ENCODE measurements around the gene EBF3. TPM values are rescaled to one million over a fixed set of nuclear protein-coding genes. Genes with fewer than 3 reads are reported as not detected.

Gene EBF3
- total and polyA plus RNA-seq, 2 experiments from 2014 or later: 0.27 to 0.49 TPM

DNA sequence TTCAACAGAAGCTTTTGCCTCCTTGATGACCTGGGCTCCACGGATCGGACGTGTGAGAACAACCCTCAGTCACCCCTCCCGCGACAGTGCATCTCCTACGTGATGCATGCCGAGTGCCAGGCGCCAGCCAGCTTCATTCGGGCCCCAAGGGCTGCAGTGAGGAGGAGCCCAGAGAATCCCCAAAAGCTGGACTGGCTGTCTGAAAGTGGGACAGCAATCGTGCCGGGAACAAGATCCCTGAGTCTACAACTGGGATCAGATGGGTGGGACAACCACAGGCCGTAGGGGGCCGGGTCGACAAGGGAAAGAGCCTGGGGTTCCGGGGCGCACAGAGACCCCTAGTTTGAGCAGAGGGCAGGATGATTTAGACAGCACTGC is 27.2 kb downstream of the EBF3 start:
- H3K27ac ChIP-seq (ENCODE audit: low read depth): no peak overlapping the region
- no peaks in the 10 kb centered on the region for H3K36me3 Mint-ChIP-seq (ENCODE audit: low read depth)
- H3K27ac Mint-ChIP-seq: no peak overlapping the region
- H3K36me3 ChIP-seq (ENCODE audit: insufficient read depth): no peaks in the 10 kb centered on the region
- no peaks in the 10 kb centered on the region for H3K4me1 ChIP-seq (ENCODE audit: insufficient read depth)
- no peak overlapping the region for H3K4me3 ChIP-seq
- no peaks in the 10 kb centered on the region for H3K9me3 Mint-ChIP-seq
- TF ChIP-seq, protein P1, sequence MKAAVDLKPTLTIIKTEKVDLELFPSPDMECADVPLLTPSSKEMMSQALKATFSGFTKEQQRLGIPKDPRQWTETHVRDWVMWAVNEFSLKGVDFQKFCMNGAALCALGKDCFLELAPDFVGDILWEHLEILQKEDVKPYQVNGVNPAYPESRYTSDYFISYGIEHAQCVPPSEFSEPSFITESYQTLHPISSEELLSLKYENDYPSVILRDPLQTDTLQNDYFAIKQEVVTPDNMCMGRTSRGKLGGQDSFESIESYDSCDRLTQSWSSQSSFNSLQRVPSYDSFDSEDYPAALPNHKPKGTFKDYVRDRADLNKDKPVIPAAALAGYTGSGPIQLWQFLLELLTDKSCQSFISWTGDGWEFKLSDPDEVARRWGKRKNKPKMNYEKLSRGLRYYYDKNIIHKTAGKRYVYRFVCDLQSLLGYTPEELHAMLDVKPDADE (IDR thresholded peaks at IDR 0.05): no peak
- TF ChIP-seq NANOG (IDR thresholded peaks at IDR 0.05; ENCODE audit: borderline replicate concordance): no peak
- TF ChIP-seq CREB1 (CRISPR knock-in tag; IDR thresholded peaks at IDR 0.05; ENCODE audit: low read depth): no peak
- no peak for TF ChIP-seq ZNF331 (CRISPR knock-in tag; IDR thresholded peaks at IDR 0.05; ENCODE audit: low read depth)
- TF ChIP-seq, protein P2, sequence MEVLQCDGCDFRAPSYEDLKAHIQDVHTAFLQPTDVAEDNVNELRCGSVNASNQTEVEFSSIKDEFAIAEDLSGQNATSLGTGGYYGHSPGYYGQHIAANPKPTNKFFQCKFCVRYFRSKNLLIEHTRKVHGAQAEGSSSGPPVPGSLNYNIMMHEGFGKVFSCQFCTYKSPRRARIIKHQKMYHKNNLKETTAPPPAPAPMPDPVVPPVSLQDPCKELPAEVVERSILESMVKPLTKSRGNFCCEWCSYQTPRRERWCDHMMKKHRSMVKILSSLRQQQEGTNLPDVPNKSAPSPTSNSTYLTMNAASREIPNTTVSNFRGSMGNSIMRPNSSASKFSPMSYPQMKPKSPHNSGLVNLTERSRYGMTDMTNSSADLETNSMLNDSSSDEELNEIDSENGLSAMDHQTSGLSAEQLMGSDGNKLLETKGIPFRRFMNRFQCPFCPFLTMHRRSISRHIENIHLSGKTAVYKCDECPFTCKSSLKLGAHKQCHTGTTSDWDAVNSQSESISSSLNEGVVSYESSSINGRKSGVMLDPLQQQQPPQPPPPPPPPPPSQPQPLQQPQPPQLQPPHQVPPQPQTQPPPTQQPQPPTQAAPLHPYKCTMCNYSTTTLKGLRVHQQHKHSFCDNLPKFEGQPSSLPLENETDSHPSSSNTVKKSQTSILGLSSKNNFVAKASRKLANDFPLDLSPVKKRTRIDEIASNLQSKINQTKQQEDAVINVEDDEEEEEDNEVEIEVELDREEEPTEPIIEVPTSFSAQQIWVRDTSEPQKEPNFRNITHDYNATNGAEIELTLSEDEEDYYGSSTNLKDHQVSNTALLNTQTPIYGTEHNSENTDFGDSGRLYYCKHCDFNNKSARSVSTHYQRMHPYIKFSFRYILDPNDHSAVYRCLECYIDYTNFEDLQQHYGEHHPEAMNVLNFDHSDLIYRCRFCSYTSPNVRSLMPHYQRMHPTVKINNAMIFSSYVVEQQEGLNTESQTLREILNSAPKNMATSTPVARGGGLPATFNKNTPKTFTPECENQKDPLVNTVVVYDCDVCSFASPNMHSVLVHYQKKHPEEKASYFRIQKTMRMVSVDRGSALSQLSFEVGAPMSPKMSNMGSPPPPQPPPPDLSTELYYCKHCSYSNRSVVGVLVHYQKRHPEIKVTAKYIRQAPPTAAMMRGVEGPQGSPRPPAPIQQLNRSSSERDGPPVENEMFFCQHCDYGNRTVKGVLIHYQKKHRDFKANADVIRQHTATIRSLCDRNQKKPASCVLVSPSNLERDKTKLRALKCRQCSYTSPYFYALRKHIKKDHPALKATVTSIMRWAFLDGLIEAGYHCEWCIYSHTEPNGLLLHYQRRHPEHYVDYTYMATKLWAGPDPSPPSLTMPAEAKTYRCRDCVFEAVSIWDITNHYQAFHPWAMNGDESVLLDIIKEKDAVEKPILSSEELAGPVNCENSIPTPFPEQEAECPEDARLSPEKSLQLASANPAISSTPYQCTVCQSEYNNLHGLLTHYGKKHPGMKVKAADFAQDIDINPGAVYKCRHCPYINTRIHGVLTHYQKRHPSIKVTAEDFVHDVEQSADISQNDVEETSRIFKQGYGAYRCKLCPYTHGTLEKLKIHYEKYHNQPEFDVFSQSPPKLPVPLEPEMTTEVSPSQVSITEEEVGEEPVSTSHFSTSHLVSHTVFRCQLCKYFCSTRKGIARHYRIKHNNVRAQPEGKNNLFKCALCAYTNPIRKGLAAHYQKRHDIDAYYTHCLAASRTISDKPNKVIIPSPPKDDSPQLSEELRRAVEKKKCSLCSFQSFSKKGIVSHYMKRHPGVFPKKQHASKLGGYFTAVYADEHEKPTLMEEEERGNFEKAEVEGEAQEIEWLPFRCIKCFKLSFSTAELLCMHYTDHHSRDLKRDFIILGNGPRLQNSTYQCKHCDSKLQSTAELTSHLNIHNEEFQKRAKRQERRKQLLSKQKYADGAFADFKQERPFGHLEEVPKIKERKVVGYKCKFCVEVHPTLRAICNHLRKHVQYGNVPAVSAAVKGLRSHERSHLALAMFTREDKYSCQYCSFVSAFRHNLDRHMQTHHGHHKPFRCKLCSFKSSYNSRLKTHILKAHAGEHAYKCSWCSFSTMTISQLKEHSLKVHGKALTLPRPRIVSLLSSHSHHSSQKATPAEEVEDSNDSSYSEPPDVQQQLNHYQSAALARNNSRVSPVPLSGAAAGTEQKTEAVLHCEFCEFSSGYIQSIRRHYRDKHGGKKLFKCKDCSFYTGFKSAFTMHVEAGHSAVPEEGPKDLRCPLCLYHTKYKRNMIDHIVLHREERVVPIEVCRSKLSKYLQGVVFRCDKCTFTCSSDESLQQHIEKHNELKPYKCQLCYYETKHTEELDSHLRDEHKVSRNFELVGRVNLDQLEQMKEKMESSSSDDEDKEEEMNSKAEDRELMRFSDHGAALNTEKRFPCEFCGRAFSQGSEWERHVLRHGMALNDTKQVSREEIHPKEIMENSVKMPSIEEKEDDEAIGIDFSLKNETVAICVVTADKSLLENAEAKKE (CRISPR knock-in tag; IDR thresholded peaks at IDR 0.05): no peak
- TF ChIP-seq, protein P3, sequence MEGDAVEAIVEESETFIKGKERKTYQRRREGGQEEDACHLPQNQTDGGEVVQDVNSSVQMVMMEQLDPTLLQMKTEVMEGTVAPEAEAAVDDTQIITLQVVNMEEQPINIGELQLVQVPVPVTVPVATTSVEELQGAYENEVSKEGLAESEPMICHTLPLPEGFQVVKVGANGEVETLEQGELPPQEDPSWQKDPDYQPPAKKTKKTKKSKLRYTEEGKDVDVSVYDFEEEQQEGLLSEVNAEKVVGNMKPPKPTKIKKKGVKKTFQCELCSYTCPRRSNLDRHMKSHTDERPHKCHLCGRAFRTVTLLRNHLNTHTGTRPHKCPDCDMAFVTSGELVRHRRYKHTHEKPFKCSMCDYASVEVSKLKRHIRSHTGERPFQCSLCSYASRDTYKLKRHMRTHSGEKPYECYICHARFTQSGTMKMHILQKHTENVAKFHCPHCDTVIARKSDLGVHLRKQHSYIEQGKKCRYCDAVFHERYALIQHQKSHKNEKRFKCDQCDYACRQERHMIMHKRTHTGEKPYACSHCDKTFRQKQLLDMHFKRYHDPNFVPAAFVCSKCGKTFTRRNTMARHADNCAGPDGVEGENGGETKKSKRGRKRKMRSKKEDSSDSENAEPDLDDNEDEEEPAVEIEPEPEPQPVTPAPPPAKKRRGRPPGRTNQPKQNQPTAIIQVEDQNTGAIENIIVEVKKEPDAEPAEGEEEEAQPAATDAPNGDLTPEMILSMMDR (conservative IDR thresholded peaks at IDR 0.05; ENCODE audit: low read depth in 2 of 2): no peak
- TF ChIP-seq STAT1 (IDR thresholded peaks at IDR 0.05; ENCODE audit: unreplicated experiment): no peak
- no peak for TF ChIP-seq EZH2 (IDR thresholded peaks at IDR 0.05; ENCODE audit: low read depth, unreplicated experiment)
- TF ChIP-seq JUNB (IDR thresholded peaks at IDR 0.05; ENCODE audit: unreplicated experiment): no peak
- no peak for TF ChIP-seq EZH2phosphoT487 (IDR thresholded peaks at IDR 0.05; ENCODE audit: unreplicated experiment)
- no peak for TF ChIP-seq ZNF114 (CRISPR knock-in tag; IDR thresholded peaks at IDR 0.05)
- no peak for TF ChIP-seq POLR2AphosphoS5 (IDR thresholded peaks at IDR 0.05; ENCODE audit: low read depth)
- TF ChIP-seq, protein P4, sequence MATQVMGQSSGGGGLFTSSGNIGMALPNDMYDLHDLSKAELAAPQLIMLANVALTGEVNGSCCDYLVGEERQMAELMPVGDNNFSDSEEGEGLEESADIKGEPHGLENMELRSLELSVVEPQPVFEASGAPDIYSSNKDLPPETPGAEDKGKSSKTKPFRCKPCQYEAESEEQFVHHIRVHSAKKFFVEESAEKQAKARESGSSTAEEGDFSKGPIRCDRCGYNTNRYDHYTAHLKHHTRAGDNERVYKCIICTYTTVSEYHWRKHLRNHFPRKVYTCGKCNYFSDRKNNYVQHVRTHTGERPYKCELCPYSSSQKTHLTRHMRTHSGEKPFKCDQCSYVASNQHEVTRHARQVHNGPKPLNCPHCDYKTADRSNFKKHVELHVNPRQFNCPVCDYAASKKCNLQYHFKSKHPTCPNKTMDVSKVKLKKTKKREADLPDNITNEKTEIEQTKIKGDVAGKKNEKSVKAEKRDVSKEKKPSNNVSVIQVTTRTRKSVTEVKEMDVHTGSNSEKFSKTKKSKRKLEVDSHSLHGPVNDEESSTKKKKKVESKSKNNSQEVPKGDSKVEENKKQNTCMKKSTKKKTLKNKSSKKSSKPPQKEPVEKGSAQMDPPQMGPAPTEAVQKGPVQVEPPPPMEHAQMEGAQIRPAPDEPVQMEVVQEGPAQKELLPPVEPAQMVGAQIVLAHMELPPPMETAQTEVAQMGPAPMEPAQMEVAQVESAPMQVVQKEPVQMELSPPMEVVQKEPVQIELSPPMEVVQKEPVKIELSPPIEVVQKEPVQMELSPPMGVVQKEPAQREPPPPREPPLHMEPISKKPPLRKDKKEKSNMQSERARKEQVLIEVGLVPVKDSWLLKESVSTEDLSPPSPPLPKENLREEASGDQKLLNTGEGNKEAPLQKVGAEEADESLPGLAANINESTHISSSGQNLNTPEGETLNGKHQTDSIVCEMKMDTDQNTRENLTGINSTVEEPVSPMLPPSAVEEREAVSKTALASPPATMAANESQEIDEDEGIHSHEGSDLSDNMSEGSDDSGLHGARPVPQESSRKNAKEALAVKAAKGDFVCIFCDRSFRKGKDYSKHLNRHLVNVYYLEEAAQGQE (IDR thresholded peaks at IDR 0.05; ENCODE audit: unreplicated experiment): no peak
- H3F3A ChIP-seq (replicated peaks; ENCODE audit: low read depth): no peaks in the 10 kb centered on the region
- H3K4me1 Mint-ChIP-seq: no peaks in the 10 kb centered on the region
- no peaks in the 10 kb centered on the region for H3K27me3 ChIP-seq (ENCODE audit: insufficient read depth)
- no peaks in the 10 kb centered on the region for H3K79me2 ChIP-seq (replicated peaks; ENCODE audit: insufficient read depth)
- ATAC-seq (no peak), DNase-seq (ENCODE audit: low spot score) (no peak)
- no peaks in the 10 kb centered on the region for H4K20me1 ChIP-seq (replicated peaks; ENCODE audit: insufficient read depth)
- H2AFZ ChIP-seq: no peak overlapping the region
- H3K4me3 Mint-ChIP-seq: no peak overlapping the region
- H3K27me3 Mint-ChIP-seq (ENCODE audit: insufficient read depth, low read depth, poor library complexity): peaks cover 2% of the 10 kb centered on the region
- H3K9me2 ChIP-seq (ENCODE audit: insufficient read depth): no peaks in the 10 kb centered on the region
- no peak overlapping the region for H3K4me2 ChIP-seq
